Panc1 (cell line): ENCODE results near the gene ANKH.

Experiments
- POLR2AphosphoS5 ChIP-seq: IDR thresholded peaks from 2 replicates; pipeline ENCODE4 v1.6.1; 2012; ENCODE audit warnings: mild to moderate bottlenecking, low read depth, low read length, moderate library complexity
- SIN3A ChIP-seq: IDR thresholded peaks from 2 replicates; pipeline ENCODE4 v1.6.1; 2012; ENCODE audit warnings: low read depth, mild to moderate bottlenecking, low read length, moderate library complexity, borderline replicate concordance; ENCODE audit not compliant: insufficient read depth
- TCF7L2 ChIP-seq: IDR thresholded peaks from 2 replicates; pipeline ENCODE4 v1.6.1; 2011; ENCODE audit warnings: mild to moderate bottlenecking, low read depth, low read length, inconsistent platforms
- TF ChIP-seq, protein P1 (sequence below): fragments of 450-650 bp; IDR thresholded peaks from 2 replicates; pipeline ENCODE4 v1.5.1; 2017; ENCODE audit warnings: mild to moderate bottlenecking
- TF ChIP-seq, protein P2 (sequence below), 2 experiments: IDR thresholded peaks; 2 replicates each; pipeline ENCODE4 v1.6.1; 2011 to 2012; ENCODE audit warnings: low read depth in 2 of 2, control low read depth in 1 of 2, low read length in 1 of 2, mild to moderate bottlenecking in 1 of 2, moderate library complexity in 1 of 2; ENCODE audit not compliant: insufficient read depth in 1 of 2

DNA sequence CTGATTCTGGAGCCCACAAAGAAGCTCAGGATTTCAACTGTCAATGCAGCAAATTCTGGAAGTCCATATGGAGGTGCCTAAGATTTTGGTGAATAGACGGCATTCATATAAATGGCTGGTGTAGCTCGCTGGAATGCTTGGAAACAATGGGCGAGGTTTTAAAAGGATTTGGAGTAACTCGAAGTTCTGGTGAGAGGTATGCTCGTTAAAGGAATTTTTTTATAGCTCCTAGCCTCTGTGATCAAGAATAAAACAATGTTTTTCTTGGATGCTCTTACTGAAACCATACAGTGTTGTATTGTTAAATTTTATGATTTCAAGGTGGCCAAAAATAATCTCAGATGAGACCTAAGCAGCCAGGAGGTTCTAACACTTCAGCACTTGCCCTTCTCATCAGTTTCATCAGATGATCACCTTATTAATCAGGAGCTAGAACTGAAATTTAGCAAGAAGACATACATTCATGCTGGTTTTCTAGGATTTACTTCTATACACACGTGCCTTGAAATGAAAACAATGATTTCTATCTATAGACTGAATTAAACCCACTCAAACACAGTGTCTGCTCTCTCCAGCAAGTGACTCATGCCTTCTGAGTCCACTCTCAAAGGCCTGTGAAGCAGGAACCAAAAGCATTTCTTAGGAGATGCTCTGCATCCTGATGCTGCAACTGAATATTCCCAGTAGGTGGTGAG is 127.8 kb downstream of the ANKH start:
- TF ChIP-seq, protein P1, sequence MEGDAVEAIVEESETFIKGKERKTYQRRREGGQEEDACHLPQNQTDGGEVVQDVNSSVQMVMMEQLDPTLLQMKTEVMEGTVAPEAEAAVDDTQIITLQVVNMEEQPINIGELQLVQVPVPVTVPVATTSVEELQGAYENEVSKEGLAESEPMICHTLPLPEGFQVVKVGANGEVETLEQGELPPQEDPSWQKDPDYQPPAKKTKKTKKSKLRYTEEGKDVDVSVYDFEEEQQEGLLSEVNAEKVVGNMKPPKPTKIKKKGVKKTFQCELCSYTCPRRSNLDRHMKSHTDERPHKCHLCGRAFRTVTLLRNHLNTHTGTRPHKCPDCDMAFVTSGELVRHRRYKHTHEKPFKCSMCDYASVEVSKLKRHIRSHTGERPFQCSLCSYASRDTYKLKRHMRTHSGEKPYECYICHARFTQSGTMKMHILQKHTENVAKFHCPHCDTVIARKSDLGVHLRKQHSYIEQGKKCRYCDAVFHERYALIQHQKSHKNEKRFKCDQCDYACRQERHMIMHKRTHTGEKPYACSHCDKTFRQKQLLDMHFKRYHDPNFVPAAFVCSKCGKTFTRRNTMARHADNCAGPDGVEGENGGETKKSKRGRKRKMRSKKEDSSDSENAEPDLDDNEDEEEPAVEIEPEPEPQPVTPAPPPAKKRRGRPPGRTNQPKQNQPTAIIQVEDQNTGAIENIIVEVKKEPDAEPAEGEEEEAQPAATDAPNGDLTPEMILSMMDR, result no peak
- TF ChIP-seq, protein P2, sequence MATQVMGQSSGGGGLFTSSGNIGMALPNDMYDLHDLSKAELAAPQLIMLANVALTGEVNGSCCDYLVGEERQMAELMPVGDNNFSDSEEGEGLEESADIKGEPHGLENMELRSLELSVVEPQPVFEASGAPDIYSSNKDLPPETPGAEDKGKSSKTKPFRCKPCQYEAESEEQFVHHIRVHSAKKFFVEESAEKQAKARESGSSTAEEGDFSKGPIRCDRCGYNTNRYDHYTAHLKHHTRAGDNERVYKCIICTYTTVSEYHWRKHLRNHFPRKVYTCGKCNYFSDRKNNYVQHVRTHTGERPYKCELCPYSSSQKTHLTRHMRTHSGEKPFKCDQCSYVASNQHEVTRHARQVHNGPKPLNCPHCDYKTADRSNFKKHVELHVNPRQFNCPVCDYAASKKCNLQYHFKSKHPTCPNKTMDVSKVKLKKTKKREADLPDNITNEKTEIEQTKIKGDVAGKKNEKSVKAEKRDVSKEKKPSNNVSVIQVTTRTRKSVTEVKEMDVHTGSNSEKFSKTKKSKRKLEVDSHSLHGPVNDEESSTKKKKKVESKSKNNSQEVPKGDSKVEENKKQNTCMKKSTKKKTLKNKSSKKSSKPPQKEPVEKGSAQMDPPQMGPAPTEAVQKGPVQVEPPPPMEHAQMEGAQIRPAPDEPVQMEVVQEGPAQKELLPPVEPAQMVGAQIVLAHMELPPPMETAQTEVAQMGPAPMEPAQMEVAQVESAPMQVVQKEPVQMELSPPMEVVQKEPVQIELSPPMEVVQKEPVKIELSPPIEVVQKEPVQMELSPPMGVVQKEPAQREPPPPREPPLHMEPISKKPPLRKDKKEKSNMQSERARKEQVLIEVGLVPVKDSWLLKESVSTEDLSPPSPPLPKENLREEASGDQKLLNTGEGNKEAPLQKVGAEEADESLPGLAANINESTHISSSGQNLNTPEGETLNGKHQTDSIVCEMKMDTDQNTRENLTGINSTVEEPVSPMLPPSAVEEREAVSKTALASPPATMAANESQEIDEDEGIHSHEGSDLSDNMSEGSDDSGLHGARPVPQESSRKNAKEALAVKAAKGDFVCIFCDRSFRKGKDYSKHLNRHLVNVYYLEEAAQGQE (IDR thresholded peaks at IDR 0.05; ENCODE audit: insufficient read depth in 1 of 2, low read depth in 2 of 2, low read length in 1 of 2), result no peak
- TF ChIP-seq POLR2AphosphoS5, result no peak
- no peak for TF ChIP-seq SIN3A
- TF ChIP-seq TCF7L2, result no peak
